GM18520 (cell line): ENCODE measurements around the gene TBX21.

Experiments used
- ATAC-seq: cut with Tn5 transposase; IDR thresholded peaks from one replicate; pipeline ENCODE4 v1.9.1; 2021; ENCODE audit not compliant: unreplicated experiment

Gene TBX21

DNA sequence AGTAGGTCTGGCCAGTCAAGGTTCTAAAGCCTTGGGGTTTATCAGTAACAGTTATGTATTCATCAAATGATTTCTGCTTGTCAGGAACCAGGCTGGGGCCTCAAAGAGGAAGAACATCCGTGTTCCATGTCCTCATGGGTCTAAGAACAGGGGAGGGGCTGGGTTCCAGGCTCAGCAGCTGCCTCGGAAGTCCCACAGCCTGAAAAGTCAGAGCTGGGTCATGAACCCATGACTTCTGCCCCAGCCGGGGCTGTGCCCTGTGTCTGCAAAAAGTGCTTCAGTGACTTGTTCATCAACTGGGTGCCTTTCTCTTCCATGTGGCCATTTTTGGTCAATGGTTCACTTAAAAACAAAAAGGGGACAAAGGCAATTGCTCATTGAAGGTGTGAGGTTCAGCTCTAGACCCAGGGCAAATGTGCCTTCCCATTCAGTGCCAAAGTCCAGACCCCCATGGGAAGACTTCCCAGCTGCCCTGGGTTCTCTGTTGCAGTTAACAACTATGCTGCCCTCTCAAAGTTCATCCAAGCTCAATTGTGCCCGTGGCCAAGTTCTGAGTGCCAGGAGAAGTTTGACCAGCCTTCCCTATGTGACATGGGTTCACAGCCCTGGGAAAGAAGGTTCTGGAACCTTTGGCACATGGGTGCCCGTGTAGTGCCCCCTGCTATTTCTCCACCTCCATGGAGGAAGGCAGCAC lies 20.6 kb upstream of the TBX21 start:
- ATAC-seq = no peak

DNA sequence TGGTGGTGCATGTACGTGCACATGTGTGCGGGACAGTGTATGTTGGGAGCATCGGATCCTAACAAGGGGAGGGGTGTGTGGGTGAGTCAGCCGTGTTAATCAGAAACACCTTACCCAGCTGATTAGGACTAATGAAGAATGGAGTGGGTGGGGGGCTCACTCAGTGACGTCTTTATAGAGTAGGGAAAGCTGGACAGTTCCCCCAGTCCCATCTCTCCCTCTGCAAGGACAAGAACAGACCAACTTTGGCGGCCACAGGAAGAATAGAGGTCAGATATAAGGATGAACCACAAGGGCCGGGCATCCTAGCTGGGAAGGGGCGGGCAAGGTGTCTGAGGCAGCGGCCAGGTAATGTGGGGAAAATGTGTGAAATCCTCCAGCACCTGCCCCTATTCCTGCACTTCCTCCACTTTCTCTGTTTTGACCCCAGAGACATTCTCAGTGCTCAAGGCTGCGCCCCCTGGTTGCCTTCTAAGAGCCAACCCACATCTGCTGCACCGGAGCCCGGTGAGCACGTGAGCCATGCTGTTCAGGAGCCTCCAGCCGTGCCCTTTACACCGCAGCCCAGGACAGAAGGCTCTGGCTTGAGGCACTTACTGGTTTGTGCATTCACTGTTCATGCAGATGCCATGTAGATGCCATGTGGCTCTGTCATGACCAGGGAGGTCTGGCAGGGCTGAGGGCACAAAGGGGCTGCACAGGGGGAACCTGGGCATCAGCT lies 18.9 kb upstream of the TBX21 start:
- no peak for ATAC-seq

DNA sequence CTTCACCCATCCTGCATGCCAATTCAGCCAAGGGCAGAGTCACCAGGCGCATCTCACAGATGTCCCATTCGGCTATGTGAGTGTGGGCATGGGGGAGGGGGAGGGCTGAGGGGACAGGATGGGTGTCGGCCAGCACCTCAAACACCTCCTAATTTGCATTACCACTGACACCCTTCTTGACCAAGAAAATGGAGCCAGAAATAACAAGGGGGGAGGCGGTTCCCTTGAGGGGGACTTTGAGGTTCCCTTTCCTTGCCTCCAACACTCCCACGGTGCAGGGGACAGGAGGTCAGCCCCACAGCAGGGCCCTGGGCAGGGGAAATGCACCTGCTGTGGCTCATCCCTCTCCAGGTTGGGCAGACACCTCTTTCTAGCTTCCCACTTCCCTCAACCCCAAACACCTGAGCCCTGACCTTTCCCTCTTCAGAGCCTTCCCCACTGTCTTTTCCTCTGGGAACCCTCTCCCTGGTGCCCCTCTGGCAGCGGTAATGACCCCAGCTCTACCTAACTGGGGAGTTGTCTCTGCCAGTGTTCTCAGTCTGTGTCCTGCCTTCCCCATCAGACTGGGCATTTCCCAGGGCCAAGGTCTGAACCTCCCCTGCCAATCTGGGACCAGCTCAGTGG lies 18.2 kb upstream of the TBX21 start:
- no peak for ATAC-seq

DNA sequence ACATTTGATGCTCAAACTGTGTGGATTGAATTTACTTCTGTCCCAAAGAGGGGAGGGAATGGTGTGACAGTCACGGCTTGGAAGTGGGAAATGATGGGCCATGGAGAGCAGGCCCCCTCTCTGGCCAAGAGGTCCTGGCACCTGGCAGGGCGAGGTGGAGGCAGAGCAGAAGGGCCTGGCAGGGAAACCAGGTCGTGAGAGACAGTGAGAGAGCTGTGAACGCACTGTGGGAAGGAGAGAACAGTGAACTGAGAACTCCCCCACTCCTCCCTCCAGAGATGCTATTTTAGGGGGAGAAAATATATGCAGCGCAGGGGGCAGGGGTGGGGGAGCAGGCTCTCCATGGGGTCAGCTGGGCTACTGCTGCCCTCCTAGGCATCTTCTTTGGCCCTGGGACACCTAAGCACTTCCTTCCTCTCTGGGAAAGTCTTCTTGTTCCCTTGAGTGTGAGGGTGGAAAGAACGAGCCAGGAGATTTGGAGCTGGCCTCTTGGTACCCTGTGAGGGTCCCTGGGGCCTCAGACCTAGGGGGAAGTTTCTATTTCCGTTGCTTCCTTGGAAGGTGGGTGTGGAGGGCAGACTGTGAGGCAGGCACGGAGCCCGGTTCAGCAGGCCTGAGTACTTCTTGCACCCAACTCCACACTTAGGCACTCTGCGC lies 17.2 kb upstream of the TBX21 start:
- ATAC-seq = no peak

DNA sequence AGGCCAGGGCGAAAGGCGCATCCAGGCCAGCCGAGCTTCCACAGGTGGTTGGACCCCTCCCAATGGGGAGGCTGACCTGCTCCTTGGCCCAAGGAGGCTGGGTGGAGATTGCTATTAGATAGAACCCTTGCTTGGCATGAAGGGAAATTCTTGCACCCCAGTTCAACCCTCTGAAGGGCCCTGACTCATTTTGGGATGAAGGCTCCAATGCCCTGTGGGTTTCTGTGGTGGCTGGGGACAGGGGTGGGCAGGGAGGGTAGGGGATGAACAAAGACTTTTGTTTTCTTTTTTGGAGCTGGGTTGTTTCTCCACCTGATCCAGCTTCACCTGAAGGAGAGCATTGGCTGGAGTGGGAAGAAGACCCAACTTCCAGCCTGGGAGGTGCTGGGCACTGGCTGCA lies 16.7 kb upstream of the TBX21 start:
- ATAC-seq = no peak

DNA sequence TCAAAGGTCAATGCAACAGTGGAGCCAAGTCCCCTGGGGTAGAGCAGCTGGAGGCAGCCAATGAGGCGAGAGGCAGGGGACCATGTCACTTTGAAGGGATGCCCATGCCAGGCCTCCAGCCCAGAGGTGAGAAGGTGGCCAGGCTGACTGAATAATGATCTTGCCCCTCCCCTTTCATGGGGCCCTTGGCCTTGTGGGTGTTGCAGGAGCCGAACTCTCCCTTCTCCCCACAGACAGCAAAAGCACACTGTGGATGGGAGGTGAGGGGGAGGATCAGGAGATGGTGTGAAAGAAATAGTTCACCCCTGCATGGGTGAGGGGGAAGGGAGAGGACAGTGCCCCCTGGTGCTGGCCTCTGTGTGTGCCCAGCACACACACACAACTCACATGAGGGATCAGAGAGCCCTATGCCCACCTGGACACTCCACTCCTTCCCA lies 15.8 kb upstream of the TBX21 start:
- ATAC-seq = no peak

DNA sequence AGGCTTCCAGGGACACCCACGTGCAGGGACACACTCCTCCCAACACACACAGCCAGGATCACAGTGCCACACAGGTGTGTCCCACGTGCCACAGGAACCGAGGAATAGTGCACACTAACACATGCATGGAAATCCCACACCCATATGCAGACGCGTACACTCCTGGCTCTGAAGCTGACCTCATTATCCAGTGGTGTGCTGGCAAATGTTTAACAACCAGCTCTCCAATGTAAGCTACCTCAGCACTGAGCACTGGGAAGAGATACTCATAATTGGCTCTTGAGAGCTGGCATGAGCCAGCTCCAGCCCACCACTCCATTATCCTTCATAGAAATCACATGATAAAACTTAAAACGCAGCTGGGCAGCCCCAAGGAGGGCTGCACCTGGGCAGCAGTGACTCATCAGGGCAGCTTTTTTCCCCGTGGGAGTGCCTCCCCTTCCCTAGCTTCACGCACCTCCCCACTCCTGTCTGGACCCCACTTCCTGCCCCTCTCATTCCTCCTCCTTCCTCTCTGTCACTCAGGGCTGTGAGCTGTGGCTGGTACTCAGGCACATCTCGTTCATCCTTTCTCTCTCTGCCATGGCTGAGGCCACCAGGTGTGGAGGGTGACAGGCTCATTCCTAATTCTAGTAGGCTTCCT lies 14.9 kb upstream of the TBX21 start:
- ATAC-seq = no peak

DNA sequence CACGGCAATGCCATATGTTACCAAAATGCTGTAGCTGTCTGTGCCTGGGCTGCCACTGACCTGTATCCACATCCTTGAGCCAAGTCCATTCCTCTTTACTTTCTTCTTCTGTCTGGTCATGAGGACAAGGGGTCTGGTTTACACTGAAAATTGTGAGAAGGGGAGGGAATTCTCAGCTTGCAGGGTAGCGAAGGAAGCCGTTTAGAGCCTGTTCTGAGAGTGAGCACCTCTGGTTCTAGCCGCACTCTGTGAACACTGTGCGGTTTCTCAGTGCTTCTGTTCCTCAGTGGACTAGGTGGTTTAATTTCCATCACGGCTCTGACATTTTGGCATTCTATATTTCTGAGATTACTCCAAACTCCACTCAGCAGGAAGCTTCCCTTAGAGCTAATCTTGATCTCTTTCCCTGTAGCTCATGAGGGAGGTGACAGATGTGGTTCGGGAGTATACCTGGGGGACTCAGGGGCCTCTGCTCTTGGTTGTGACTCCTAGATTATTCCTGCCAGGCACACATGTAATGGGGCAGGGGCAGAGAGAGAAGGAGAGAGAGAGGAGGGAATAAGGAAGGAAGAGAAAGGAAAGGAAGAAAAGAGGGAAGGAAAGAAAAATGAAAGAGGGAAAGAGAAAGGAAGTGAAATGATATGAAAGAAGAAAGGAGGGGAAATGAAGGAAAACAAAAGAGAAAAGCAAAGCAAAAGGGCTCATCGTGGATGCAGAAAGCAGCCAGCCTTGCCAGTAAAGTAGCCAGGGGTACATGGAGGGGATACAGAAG lies 14.2 kb upstream of the TBX21 start:
- ATAC-seq = no peak

DNA sequence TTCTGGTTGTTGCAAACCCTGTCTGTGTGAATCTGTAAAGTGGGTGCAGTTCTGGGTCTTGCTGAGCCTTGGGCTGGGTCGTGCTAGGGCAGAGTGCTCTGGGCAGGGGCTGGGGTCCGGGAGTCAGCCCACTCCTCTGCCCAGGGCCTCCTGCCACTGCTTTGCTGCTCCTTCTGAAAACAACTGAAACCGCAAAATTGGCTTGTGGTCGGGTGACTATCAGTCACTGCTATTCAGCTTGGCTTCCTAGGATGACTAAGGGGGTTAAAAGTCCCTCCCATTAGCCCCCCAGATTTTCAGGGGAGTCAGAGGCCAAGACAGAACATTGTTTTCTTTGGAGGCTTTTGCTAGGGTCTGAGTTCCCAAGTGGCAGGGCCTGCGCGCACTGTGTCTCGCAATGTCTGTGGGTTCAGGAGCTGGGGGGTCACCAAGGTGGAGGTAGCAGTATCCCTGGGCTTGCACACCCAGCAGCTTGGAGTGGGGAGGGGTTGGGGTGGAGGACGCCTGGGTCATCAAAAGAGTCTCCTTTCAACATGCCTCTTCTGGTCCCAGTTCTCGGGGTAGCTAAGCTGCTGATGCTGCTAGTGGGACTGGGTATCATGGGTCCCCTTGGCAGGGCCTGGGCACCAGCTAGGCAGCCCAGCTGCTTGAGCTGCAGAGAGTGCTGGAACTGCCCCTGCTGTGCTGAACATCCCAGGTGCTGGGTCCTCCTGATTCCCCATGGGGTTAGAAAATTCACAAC lies 13.5 kb upstream of the TBX21 start:
- ATAC-seq = no peak

DNA sequence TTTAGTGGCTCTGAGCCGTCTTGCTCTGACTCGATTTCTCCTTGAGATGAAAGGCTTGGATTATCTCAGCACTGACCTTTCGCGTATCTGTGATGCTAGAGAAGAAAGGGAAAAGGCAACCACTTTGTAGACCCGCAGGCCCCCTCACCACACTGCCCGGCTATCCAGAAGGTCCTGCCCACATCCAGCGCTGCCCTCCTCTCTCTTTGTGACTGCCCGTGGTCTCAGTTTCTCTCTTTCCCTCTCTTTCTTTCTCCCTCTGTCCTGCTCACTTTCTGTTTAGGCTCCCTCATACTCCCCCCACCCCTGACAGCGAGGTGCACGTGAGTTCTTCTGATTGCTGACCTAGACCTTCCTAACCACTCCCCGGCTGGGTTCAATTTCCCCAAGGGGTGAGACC lies 12.8 kb upstream of the TBX21 start:
- ATAC-seq = no peak

DNA sequence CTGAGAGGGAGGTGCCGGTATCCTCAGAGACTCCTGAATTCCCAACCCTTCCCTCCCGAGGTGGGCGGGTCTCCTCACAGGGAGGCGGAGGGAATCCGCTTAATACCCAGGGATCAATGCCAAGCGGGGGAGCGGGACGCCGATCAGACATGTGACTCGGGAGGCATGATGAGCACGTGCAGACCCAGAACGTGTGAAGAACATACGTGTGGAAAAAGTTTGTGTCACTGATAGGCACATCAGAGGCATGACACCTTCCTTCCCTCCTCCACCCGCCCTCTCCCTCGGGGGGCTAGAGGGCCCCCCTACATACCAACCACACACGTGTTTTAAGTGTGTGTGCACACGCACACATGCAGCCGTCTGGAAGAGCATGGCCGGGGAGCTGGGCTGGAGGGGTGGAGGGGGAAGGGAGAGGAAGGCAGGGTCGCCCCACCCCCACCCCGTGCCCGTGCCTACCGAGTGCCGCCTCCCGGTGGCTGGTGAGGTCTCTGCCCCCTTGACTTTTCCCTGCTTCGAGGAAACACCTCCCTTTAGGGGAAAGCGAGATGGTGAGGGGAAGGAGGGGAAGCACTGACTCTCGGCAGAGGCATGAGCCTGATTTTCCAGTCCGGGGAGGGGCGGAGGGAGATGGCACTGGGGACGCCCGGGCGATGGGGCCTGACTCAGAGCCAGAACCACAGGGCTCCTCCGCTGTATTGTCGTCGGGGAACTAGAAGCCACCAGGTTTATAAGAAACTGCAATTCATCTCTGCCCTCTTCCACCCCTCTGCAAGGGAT lies 12.1 kb upstream of the TBX21 start:
- ATAC-seq = no peak

DNA sequence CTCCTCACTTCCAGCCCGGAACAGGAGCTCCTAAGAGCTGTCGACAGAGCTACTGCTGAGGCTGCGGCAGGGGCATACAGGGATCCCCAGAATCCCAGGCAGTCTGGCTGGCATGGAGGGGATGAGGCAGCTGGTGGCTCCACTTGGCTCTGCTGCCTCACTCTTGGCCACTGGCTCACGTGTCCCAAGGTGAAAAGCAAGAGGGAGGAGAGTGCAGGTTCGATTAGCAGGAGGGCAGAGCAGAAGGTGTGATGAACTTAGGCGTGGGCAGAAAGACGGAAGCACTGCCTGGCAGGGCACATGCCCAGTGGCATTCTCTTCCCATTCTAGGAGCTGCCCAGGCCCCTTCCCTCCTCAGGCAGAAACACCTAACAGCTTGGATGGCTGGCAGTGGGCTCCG lies 11.3 kb upstream of the TBX21 start:
- ATAC-seq = no peak

DNA sequence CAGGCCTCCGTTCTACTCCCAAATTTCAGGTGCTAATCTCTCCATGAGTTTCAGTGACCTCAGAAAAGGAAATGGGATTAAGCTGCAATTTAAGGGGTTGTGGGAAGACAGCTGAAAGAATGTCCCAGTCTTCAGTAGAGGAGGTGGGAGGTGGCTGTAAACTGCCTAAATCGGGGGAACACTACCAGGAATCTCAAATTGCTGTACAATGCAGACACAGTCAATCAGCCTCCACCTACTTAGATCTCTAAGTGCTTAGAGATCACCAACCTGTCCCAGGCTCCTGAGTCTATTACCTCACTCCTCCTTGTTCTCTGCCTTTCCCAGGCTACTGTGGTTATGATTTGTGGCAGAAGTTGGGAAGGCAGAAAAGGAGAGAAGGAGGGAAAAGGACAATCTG lies 8.3 kb upstream of the TBX21 start:
- no peak for ATAC-seq

DNA sequence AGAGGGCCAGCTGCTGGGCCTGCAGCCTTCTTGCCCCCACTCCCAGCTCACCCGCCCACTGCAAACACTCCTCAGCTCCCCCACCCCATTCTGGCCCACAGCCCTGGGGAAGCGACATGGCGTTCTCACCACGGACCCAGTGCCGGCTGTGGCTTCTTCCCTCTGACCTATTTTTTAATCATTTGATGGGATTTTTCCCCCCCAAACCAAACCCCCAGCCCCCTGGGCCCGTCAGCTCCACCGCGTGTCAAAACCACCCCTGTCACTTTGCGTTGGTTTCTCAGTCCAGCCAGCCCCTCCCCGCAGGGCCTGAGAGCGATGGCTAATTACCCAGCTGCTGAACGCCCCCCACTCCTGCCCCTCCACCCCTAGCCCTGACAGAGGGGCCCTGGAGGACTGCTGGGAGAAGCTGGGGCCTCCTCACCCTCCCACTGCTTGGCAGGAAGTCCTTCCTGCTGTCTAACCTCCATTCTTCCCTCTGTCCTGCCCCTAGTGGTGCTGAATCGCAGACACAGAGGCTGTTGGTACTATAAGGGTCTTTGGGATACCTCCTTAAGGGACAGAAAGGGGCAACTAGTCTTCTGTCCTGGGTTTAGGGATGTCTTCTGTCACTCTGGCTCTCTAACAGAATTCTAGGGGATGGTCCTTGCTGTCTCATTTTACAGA lies 7.5 kb upstream of the TBX21 start:
- no peak for ATAC-seq

DNA sequence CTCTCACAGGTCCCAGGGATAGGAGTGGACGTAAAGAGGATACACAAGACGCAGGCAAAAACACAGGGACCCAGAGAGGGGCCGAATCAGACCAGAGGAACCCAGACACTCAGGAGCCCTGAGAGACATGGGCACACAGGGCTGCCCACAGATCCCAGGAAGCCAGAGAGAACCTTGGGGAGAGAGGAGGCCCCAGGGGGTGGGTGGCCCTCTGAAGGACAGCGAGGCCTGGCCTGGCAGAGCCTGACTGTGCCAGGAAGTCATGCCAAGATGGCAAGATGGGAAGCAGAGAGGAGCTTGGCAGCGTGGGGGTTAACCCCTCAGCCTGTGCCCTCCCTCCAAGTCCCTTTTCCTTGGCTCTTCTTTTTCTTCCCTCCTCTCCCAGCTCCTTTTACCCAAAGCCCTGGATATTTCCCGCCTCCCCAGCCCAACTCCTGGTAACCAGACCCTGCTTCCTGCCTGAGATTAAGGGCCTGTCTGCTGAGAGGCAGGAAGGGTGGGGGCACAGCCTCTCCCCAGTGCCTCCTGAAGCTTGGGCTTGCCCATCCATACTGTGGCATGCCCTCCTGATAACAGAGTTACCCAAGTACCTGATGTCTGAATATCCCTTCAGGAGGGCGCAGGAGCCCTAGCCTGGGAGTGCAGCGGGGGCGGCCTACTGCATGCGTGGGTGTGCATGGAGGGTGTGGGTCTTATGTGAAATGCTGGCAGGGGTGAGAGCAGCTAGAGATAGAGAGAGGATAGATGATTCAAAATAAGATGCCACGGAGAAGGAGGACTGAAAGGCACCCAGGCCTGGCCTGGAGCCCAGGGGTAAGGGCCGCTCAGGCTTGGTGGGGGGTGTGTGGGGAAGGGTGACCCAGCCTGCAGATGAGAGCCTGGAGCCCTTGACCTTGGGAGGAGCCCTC lies 6.0 kb upstream of the TBX21 start:
- ATAC-seq = no peak

DNA sequence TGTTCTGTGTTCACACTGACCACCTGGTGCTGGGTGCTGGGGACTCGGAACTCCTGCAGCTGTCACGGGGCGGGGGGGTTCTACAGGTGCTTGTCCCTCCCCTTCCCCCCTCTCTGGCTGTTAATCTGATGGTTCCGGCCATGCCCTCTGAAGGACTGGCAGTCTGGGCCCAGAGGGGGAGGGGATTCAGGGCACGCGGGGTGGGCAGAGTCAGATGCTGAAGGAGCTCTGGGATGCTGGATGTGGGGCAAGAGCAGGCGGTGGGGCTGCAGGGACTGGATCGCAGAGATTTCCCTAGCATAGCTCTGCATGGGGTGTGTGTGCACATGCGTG lies 5.4 kb upstream of the TBX21 start:
- ATAC-seq = no peak

DNA sequence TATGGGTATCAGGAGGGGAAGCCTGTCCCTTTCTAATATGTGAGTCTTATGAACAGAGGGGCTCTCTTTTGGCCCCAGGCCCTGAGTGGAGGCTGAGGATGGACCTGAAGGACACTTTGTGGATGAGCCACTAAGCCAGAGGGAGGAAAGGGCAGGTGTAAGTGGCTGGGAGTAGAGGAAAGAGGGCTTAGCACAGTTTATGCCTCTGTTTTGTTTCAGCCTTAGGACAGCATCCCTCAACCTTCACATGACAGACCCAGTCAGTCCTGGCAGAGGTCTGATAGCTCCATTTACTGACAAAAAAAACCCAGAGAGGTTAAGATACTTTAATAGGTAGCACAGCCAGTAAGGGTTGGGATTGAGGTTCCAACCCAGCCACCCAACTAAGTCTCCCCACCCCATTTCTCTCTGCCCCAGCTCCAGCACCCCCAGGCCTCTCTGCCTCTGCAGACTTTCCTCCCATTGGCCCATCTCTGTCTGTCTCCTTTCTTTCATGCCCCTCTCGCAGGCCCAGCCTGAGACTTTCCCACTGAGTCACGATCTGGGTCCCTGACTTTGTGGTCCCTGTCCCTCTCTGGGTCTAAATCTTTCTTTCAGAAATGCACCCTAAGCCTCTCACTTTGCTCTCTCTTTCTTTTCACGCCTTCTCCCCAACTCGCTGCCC lies 4.7 kb upstream of the TBX21 start:
- ATAC-seq = no peak
